GM18520 (cell line): ENCODE data around the gene TMEM108.
"Not testable (repeated sequence)": the region's sequence is repeated elsewhere in the genome, so short reads cannot be mapped to it uniquely, and the experiment has no call there.

ENCODE experiments used
- ATAC-seq: cut with Tn5 transposase; IDR thresholded peaks from one replicate; pipeline ENCODE4 v1.9.1; 2021; ENCODE audit not compliant: unreplicated experiment

TMEM108 gene

GRCh38 chr3:133038089-133038730 lies at the start of gene TMEM108:
Gene TMEM108, plus strand, starts transcription at chr3:133038391.
- ATAC-seq = no peak

- ATAC-seq = no peak
These were observed 42.2 kb upstream of the TMEM108 start for GRCh38 chr3:132995971-132996370.

GRCh38 chr3:132997404-132998185 lies 40.6 kb upstream of the TMEM108 start:
- ATAC-seq = no peak

GRCh38 chr3:133005032-133005431 lies 33.2 kb upstream of the TMEM108 start:
- not testable (repeated sequence) for ATAC-seq

- ATAC-seq = no peak
These were observed 30.6 kb upstream of the TMEM108 start for GRCh38 chr3:133007601-133008000.

- no peak for ATAC-seq
These were observed 23.9 kb upstream of the TMEM108 start for GRCh38 chr3:133014325-133014724.

GRCh38 chr3:133015573-133015972 lies 22.6 kb upstream of the TMEM108 start:
- ATAC-seq = not testable (repeated sequence)

- ATAC-seq = no peak
These were observed 21.3 kb upstream of the TMEM108 start for GRCh38 chr3:133016838-133017309.

- ATAC-seq = no peak
These were observed 19.3 kb upstream of the TMEM108 start for GRCh38 chr3:133018921-133019320.

GRCh38 chr3:133021206-133021605 lies 17.0 kb upstream of the TMEM108 start:
- no peak for ATAC-seq

- no peak for ATAC-seq
These were observed 14.8 kb upstream of the TMEM108 start for GRCh38 chr3:133023362-133023761.

GRCh38 chr3:133025546-133025945 lies 12.6 kb upstream of the TMEM108 start:
- no peak for ATAC-seq

- ATAC-seq = no peak
These were observed 5.9 kb upstream of the TMEM108 start for GRCh38 chr3:133032301-133032700.

- ATAC-seq = no peak
These were observed 755 bp upstream of the TMEM108 start for GRCh38 chr3:133037436-133037835.

GRCh38 chr3:133038731-133039375 lies 662 bp downstream of the TMEM108 start:
- ATAC-seq = no peak

- no peak for ATAC-seq
These were observed 2.7 kb downstream of the TMEM108 start for GRCh38 chr3:133040696-133041523.

GRCh38 chr3:133041524-133041829 lies 3.3 kb downstream of the TMEM108 start:
- no peak for ATAC-seq

GRCh38 chr3:133042778-133043177 lies 4.6 kb downstream of the TMEM108 start:
- no peak for ATAC-seq

GRCh38 chr3:133047980-133048379 lies 9.8 kb downstream of the TMEM108 start:
- ATAC-seq = no peak

GRCh38 chr3:133049491-133049890 lies 11.3 kb downstream of the TMEM108 start:
- ATAC-seq = no peak

GRCh38 chr3:133050891-133051290 lies 12.7 kb downstream of the TMEM108 start:
- no peak for ATAC-seq
